ENCODE measurements around the gene ALDH1A2.
"Not testable (repeated sequence)": the region's sequence is repeated elsewhere in the genome, so short reads cannot be mapped to it uniquely, and the experiment has no call there.

Gene ALDH1A2

DNA sequence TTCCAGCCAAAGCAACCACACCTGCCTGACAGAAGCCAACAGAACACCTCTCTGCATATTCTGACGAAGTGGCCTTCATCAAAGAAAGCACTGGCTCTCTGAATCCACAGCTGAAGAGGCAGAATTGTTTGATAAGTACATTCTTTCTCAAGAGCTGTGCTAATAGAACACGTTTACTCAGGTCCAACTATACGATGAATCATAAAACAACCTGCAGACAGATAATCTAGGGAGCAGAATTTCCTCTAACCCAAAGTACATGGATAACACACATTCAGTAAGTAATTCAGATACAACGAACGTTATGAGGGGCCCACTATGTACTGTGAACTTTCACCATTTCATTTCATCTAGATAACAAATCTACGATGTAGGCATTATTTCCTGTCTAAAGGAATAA, 25.4 kb downstream of the ALDH1A2 start:
- no peak for DNase-seq (ENCODE audit: low read depth)

DNA sequence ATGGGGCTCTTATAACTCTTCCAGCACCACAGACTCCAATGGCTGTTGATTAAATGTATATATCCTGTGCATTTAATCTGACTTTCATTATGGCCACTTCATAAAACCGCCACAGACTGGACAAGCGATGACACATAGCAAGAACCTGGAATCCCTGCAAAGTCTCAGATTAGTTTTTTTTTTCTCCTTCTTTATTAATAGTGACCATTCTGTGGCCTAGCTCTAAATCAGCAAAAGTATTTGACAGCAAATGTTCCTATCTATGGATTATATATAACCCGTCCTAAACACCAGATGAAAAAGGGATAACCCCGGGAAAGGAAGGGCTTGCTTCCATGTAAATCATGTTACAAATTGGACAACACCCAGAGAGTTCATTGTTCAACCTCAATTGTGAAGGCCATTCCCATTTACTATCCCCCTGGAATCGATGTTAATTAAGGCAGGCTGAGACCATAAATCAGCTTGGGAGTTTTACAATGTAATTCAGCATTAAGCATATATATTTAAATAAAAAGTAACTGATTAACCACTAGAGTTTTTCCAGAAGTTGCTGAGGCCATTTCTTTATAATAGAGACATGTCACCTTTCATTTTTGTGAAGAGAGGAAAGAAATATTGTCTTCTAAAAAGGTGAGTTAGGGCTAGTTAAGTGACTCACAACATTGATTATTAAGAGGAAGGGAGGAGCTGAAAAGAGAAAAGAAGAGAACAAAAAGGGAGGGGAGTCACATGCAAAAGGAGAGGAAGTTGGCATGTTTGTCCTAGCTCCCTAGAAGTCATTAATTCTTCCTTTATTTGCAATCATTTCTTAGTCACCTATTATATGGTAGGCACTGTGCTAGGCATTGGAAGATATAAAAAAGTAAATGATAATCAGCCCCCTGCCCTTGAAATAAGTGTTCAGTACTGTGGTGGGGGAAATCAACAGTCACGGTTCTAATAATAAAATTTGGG, 26.2 kb downstream of the ALDH1A2 start:
- no peak for DNase-seq (ENCODE audit: low read depth)

DNA sequence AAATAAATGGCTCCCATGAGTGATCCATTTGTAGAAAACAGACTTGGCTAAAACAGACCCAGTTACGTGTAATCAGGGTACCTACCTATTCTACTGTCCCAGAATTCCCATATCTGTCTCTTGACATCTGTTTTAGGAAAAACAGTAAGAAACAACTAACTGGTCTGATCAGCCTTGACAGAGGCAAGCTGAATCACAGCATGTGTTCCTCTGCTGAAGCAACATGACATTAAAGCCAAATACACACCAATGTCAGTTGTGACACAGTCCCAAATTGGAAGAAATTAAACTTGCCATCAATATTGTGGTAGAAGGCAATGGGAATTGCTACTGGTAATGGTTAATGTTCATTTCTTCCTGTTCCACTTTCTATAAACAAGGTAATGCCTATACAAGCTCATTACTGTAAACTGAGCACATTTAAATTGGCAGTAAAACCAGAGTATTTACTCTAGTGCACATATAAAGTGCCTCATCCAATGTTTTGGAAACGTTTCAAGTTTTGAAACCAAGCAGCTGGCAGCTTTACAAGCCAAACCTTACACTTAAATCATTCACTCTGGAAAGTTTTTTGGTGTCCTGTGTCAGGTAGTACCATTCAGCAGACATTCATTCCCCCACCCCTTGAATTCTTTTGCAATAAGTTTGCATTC, 27.0 kb downstream of the ALDH1A2 start:
- no peak for DNase-seq (ENCODE audit: low read depth)

DNA sequence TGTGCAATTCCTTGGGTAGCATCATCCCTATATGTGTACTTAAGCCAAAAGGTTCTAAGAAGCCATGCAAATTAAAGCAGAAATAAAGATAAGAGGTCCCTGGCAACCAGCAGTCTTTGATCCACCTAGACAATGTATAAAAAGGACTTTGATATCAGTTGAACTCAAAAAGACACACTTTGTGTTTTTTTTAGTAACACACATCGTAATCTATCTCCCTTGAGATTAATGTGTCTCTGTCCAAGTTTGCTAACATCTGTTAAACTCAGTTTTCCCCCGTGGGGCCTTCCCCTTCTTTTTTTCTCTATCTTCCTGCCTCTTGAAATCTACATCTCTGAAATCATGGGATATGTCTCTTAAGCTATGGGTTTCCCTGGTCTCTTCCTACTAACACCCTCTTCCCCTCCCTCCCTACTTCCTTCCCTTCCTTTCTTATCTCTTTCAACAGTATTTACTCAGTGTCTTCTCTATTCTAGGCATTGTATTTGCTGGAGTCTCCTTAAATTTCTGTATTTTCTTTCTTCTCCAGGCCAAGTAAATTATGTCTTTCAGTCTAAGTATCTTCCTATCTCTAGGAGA, 27.7 kb downstream of the ALDH1A2 start:
- no peak for DNase-seq (ENCODE audit: low read depth)

DNA sequence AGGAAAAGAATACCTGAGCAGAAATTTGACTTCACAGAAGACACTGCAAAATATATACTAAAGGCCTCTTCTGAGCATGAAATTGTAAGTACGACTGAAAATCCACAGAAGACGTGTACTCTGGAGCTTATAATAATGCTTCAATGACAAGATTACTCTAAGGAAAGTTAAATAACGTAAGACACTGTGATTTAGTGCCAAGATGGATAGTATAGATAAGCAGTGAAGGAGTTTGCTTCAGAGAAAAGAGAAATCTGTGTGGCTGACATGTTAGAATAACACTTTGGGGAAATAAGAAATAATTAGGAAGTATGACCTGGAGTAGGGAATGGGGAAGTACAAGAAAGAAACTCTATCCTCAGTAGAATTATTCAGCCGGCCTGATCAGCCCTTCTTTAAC, 28.9 kb downstream of the ALDH1A2 start:
- no peak for DNase-seq (ENCODE audit: low read depth)

DNA sequence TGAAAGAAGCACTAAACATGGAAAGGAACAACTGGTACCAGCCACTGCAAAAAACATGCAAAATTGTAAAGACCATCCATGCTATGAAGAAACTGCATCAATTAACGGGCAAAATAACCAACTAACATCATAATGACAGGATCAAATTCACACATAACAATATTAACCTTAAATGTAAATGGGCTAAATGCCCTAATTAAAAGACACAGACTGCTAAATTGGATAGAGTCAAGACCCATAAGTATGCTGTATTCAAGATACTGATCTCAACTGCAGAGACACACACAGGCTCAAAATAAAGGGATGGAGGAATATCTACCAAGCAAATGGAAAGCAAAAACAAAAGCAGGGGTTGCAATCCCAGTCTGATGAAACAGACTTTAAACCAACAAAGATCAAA, 37.1 kb downstream of the ALDH1A2 start:
- DNase-seq (ENCODE audit: low read depth): not testable (repeated sequence)

DNA sequence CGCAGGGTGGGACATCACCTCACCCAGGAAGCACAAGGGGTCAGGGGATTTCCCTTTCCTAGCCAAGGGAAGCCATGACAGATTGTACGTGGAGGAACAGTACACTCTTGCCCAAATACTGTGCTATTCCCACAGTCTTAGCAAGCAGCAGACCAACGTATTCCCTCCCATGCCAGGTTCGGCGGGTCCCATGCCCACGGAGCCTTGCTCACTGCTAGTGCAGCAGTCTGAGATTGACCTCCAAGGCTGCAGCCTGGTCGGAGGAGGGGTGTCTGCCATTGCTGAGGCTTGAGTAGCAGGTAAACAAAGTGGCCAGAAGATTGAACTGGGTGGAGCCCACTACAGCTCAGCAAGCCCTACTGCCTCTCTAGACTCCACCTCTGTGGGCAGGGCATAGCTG, 39.0 kb downstream of the ALDH1A2 start:
- DNase-seq (ENCODE audit: low read depth): no peak

DNA sequence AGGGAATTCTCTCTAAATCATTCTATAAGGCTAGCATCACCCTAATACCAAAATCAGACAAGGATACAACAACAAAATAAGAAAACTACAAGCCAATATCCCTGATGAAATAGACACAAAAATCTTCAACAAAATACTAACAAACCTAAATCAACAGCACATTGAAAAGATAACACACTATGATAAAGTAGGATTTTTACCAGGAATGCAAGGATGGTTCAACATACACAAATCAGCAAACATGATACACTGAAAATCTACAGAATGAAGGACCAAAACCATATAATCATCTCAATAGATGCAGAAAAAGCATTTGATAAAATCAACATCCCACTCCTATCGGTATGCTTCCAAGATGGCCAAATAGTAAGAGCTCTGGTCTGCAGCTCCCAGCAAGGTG, 39.5 kb downstream of the ALDH1A2 start:
- no peak for DNase-seq (ENCODE audit: low read depth)

DNA sequence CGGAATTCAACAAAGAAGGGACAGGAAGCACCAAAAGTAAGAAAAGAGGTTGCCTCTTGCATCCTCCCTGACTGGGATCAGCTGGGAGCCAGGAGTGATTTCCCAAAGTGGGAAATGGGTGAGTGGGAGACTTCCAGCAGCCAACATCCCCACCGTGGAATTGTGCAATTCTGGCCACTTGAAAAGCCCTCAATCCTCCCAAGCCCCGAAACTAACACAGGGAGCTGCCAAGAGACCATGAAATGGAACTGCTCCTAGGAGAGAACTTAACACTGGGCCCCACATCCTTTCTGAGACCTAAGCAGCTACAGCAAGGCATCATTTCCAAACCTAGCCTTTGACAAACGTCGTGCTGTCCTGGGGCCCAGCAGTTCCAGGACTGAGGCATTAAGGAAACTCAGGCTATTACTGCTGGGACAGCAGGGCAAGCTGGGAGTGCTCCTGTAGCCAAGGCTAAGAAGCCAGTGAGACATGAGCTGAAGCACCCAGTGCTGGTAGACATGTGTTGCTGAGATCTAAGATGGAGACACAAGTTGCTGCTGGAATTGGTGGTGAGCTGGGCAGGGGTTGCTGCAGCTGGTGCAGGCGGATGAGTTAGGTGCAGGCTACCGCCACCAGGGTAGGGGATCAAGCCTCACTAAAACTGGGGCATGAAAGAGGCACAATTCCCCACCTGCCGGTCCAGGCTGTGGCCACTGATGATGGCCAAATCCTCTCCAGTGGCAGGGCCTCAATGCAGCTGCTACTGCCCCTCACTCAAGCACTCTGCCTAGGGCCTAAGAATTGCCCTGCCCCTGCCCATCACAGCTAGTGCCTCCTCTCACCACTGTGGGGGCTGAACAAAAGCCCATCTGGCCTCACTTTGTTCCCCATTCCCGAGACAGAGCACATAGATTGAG, 43.9 kb downstream of the ALDH1A2 start:
- DNase-seq (ENCODE audit: low read depth): no peak

DNA sequence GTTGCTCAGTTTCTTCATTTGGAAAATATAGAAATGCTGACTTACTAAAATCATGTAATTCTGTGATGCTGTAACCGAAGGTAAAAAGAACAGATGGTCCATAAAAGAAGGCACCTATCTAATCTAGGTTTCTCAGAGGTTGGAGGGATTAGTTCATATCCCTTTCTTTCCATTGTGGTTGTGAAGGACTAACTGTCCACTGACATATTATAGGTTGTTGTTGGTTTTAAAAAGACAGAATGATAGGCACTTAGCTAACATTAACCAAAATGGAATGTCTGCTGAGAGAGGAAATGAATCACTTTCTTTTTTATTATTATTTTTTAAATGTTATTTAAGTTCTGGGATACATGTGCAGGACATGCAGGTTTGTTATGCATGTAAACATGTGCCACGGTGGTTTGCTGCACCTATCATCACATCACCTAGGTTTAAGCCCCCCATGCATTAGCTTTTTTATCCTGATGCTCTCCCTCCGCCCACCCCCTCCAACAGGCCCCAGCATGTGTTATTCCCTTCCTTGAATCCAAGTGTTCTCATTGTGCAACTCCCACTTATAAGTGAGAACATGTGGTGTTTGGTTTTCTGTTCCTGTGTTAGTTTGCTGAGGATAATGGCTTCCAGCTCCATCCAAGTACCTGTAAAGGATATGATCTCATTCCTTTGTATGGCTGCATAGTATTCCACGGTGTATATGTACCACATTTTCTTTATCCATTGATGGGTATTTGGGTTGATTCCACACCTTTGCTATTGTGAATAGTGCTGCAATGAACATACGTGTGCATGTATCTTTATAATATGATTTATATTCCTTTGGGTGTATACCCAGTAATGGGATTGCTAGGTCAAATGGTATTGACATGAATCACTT, 45.8 kb downstream of the ALDH1A2 start:
- DNase-seq (ENCODE audit: low read depth): no peak

DNA sequence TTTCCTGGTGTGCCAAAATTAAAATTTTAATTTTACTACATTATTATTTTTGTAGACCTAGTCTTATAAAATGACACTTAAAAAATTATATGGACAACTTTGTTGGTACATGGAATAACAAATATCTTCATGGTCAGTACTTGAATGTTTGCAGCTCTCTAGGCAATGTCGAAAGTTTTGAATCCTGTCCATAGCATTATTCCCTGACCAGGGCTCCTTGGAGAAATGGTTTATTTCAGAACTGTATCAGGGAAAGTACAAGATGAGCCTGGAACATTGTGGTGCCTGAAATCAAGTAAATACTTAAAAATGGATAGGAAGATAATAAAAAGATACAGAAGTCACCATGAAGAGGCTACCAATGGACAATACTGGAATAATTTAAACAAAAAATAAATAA, 47.6 kb downstream of the ALDH1A2 start:
- DNase-seq (ENCODE audit: low read depth): no peak

DNA sequence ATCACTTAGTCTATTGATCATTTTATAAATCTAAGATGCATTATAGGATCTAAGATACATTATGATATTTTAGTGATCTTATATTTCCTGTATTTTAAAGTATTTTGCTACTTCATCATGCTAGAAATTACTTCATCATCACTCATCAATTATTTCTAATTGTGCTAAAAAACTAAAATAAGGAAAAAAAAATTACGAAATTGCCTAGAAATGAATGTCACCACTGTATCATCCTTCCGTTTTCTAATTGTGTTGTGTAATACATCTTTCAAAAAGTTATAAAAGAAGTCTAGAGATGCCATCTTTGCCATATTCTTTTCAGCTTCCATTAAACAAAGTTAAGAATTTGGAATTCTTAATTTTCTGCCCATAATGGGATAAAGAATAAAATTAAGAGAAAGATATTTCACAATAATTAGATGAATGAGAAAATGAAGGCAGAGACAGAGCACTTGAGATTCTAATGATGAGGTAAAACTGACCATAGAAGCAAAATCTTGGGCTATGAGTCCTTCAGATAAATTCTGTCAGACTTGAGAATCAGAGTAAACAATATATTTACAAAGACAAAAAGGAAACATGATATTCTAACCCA, 48.8 kb downstream of the ALDH1A2 start:
- DNase-seq (ENCODE audit: low read depth): no peak

DNA sequence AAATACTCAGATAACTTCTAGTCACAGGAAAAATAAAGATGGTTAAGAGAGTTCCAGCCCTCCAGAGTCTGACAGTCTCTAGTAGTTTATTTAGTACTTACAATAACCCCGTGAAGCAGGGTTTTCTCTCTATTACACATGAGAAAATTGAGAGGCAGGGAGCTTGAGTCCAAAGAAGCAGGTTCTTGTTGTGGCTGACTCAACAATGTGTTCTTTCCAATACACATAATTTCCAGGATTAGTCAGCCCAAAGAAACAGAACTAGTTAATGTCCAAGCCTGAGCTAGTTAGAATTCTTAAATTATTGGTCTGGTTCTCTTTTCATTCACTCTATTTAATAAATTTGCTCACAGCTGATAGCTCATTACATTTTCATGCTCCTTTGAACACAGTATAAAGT, 49.9 kb downstream of the ALDH1A2 start:
- no peak for DNase-seq (ENCODE audit: low read depth)

DNA sequence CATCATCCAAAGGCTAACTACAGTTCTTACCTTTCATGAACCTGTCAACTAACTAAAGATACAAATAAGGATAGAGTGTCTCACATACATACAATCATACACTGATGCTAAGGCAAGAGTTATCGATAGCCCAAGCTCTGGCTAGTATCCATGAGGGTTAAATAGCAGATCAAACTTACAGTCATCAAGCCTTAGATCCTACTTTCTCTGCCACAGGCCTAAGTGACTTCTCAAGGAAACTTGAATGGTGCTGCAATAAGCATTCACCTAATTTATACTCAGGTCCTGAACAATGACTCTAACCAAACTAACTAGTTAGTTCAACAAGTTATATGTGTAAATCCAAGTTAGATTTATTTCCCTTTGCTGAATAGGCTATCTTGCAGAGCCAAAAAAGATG, 51.0 kb downstream of the ALDH1A2 start:
- no peak for DNase-seq (ENCODE audit: low read depth)

DNA sequence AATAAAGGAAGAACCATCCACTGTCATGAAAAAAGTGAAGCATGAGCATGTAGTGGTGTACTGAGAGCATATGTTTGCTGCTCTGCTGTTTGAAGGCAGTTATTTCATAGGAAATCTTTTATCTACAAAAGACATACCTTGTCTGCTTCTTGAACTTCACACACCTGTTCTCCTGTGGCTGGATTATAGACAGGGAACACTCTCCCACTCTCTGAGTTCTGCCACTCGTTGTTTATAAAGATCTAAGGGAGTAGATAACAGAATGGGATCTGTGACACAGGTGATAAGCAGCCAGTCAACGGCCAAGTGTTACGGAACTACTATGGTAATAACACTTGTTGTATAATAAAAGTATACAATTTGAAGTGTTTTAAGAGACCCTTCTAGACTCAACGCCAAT, 51.5 kb downstream of the ALDH1A2 start:
- DNase-seq (ENCODE audit: low read depth): no peak

DNA sequence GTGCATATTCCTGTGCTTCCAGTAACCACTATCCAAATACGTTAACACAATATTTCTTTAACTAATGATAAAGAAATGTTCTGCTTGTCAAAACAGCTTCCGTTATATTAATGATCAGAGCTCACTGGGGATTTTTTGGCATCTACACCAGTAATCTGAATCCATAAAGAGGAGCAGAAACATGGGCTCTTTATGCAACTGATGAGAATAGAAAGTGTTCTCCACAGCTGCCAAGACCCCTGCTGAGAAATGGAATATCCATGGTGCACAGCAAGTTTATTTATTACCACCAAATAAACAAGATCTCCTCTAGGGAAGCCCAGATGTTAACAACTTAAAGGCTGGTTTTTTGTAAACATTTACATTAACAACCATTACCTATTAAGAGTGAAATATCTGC, 54.5 kb downstream of the ALDH1A2 start:
- no peak for DNase-seq (ENCODE audit: low read depth)

DNA sequence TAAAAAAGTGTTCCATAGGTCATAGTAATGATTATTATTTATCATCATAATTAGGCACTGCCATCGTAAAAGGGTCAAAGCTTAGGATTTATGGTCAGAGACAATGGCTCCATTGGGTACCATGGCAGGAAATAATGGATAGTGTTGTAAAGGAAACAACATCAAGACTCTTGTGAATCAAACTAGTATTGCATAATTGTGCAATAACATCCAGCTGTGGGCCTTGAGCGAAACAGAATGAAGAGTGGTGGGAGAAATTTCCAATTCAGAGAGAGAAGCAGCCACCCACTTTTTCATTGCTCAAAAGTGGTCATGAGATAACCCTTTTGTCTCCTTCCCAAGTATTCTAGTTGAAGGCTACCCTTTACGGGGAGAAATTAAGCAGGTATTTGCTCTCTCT, 61.7 kb downstream of the ALDH1A2 start:
- no peak for DNase-seq (ENCODE audit: low read depth)

DNA sequence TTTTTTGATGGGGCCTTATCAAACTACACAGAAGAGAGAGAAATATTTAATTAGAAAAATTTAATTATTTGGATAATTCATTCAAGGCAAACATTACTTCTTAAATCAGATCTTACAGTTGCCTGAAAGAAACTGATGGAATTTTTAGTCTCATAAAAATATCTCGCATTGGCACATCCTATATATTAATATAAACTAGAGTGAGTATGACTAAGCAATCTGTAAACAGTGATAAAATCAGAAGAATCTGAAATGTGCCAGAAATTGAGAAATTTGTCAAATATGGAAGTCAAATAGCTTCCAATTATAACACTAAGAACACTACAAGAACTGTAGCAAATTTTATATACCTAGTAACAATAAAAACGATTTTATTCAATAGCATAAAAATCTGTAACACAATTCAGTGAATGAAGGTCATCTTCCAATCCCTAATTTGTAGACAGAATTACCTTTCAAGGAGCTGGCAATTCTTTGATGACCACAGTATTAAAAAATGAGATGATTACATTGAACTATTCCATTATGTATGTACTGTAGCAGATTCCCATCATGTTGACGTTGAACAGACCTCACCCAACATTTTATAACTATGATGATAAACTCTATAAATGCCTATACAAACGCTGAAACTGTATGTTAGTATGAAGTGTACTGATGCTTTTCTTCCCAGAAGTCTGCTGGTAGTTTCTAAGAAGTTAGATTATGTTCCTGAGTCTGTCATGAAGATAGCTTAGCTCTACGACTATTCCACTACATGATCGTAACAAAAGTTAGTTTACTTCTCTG, 63.0 kb downstream of the ALDH1A2 start:
- no peak for DNase-seq (ENCODE audit: low read depth)

DNA sequence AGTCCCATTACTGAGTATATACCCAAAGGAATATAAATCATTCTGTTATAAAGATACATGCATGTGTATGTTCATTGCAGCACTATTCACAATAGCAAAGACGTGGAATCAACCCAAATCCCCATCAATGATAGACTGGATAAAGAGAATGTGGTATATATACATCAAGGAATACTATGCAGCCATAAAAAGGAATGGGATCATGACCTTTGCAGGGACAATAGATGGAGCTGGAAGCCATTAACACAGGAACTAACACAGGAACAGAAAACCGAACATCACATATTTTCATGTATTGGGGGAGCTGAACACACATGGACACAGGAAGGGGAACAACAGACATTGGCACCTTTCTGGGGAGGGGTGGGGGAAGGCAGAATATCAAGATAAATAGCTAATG, 65.8 kb downstream of the ALDH1A2 start:
- not testable (repeated sequence) for DNase-seq (ENCODE audit: low read depth)

DNA sequence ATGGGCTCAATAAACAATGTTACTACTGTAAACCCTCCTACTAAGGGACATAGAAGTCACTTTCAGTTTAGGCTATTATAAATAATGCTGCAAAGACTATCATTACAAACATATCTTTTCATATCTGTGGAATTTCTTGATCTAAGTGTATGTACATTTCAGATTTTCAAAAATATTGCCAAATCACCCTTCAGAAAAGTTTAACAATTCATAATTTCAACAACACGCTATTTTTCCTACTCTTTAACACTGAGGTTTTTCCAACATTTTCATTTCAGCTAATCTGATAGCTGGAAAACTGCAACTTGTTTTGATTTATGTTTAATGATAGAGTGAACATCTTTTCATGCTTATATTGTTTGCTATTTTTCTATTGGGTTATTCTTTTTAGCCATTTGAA, 69.0 kb downstream of the ALDH1A2 start:
- no peak for DNase-seq (ENCODE audit: low read depth)

Measured in stimulated activated CD8-positive, alpha-beta memory T cell treated with anti-CD3 and anti-CD28 coated beads, Interleukin-7, amount 100 ng/mL, for 24 hours (primary cell).